Measurements from ENCODE around the gene ATP8B2.
"Not testable (repeated sequence)": the region's sequence is repeated elsewhere in the genome, so short reads cannot be mapped to it uniquely, and the experiment has no call there.

The ATP8B2 gene

DNA sequence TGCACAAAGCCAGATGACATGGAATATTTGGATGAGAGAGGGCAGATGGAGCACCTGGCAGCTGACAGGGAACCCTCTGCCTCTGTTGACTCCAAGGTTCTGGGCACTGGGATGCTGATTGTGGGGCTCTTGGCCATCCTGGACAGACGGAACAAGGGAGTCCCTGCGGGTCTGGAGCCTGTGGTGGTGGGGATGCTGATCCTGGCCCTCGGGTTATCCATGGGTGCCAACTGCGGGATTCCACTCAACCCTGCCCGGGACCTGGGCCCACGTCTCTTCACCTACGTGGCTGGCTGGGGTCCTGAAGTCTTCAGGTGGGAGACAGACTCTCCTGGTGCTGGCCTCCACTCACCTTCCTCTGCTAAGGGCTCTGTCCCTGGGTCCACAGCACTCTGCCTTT is 1.8 kb upstream of the ATP8B2 start:
- no peak for DNase-seq (ENCODE audit: low read depth)

DNA sequence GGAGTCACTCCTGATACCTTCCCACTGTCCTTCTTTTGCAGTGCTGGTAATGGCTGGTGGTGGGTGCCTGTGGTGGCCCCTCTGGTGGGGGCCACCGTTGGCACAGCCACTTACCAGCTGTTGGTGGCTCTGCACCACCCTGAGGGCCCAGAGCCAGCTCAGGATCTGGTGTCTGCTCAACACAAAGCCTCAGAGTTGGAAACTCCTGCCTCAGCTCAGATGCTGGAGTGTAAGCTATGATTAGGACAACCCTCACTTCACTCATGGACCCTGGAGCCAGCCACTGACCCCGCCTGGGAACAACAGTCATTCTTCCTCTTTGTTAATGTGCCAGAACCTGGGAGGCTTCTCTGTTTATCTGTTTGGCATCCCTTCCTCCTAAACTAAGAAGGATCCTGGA is 1.1 kb upstream of the ATP8B2 start:
- no peak for DNase-seq (ENCODE audit: low read depth)

DNA sequence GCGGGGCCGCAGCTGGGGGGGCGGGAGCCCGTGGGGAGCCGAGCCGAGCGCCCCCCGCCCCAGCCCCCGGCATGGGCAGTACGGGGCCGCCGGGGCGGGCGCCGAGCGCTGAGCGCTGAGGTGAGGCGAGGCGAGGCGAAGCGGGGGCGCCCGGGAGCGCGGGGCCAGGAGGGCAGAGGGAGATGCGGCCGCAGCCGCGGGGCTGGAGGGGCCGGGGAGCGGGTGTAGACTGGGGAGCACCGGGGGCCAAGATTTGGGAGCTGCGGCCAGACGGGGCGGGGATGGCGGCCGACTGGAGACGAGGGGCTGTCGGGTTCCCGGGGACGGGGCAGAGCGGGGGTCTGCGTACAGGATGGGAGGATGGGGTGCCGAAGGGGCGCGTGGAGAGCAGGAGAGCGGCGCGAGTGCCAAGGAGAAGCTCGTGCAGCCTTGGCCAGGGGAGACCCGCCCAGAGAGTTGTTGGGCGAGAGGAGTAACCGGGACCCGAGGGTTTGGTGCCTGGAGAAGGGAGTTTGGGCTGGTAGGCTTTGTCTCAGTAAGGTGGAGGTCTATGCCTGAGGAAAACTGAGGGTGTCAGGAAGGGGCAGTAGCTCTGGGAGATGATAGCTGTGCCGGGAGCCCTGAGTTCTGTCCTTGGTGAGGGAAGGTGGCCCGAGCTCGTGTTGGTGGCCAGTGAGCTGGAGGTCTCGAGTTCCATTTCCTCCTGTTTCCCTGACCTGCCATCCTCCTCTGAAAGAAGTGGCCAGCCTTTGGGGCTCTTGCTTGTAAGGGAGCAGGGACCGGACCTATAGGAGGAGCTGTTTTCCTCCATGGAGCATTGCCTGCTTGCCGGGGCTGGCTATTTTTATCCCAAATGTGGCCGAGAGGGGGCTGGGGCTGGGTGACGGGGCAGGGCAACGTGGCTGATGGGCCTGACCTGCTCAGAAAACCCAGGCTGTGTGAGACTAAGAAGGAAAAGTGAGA is 539 bp downstream of the ATP8B2 start:
- peak; percentile 87 for DNase-seq (ENCODE audit: low read depth)

DNA sequence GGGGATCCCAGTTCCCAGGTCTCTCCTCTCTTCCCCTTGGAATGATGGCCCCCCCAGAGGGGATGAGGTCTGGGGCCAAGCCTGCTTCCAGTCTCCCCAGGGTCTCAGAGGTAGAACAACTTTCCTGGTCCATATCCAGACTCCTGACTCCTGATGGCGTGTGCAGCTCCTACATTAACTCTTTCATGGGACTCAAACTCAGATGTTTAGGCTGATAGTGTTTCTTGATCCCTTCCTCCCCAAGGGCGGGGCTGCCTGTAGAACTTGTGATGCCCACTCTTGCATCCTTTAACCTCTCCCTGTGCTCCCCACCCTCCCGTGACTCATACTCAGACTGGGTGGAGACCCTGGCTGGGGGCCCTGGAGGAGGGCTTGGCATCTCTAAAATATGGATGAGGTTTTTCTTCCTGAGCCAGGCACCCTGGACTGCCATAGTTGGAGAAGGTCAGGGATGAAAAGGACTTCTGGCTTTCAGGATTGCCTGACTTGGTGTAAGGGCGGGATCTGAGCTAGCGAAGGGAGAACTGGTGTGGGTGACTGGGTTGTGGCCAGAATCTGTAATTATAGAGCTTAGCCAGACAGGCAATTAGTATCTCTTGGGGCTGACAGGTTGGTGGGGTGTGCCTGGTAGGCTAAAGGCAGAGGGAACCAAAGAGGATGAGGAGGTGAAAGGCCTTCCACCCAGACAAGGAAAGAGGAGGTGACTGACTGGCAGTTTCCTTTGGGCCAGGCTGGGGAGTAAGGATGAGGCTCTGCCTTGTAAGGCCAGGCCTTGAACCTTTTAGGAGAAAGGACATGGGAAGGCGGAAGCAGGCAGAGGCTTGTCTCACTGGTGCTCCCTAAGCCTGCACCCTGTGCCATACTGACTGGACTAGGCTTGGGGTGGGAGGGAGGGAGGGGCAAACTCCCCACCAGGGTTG is 1.5 kb downstream of the ATP8B2 start:
- peak; percentile 81 for DNase-seq (ENCODE audit: low read depth)

DNA sequence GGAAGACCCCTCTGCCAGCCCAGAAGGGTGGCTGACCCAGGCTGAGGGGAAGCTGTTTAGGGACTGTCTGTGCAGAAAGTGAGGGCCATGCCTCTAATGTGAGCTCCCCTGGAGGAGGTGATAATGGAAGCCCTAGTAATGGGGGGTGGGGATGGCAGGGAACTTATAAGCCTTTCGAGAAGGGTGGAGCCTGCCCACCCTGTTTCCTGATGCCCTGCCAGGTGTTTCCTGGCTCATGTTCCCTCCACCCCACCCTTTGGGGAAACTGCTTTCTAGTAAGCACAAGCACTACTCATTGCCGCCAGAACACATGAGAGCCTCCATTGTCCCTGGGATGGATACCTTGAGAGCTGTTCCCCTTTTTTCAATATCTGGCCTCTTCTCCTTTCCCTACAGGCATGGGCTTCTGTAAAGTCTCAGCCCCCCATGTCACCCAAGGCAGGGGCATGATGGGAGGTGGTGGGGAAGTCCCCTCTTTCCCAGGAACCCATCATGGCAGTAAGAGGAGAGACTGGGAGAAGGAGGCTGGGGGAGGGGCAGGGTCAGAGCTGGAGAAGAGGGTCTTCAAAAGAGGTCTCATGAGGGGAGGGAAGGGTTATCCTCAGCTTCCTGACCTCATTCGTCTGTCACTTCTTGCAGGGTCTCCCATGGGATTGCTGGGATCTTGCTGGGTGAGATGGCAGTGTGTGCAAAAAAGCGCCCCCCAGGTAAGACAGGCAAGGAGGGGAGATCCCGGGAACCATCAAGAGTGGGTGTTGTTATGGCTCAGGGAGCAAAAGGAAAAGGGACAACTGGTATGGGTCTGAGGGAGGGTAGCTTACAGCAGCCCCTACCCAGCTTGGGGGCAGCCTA is 2.4 kb downstream of the ATP8B2 start:
- no peak for DNase-seq (ENCODE audit: low read depth)

DNA sequence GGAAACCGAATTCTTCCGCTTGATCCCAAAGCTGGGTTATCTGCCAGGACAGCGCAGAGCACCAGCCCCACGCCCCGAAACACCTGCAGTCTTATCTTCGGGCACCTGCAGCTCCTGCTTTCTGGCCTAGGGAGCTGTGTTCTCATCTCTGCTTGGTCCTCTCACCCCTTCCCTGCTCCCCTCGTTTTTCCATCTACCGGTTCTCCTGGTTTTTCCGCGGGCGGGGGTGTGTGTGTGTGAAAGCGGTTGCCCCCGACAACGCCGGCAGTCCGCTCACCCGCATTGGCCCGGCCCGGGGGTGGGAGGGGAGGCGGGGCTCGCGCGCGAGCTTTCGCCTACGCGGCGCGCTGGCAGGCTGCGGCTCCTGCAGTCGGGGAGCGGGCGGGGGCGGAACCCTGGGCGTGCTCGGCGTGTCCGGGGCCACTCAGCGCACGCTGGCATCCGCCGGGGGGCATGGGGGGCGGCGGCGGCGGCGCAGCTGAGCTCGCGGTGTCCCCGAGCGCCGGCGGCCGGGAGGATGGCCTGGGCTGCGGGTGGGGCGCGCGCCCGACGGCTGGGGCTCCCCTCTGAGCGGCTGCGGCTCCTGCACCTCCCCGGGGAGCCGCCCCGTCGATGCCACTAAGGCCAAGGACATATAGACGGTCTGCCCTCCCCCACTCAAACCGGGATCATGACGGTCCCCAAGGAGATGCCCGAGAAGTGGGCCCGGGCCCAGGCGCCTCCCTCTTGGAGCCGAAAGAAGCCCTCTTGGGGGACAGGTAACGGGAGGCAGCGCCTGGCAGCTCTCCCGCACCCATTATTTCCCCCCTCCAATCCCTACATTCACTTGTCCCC is 3.2 kb downstream of the ATP8B2 start:
- peak; percentile 42 for DNase-seq (ENCODE audit: low read depth)

DNA sequence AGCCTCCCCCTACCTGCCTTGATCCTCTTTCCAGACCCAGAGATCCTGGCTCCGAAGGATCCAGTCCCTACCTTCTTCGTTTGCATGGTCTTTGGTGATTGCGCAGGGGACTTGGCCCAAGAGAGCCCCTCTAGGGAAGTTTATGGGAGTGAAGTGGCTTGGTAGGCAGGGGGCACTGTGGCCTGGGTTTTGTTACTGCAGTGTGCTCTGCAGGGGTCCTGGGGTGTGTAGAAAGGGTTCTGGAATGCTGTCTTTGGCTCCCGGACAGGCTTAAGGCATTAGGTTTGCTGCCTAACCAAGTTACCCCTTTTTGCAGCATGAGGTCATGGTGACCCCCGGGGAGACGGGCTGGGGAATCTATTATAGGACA is 3.8 kb downstream of the ATP8B2 start:
- DNase-seq (ENCODE audit: low read depth), result no peak

DNA sequence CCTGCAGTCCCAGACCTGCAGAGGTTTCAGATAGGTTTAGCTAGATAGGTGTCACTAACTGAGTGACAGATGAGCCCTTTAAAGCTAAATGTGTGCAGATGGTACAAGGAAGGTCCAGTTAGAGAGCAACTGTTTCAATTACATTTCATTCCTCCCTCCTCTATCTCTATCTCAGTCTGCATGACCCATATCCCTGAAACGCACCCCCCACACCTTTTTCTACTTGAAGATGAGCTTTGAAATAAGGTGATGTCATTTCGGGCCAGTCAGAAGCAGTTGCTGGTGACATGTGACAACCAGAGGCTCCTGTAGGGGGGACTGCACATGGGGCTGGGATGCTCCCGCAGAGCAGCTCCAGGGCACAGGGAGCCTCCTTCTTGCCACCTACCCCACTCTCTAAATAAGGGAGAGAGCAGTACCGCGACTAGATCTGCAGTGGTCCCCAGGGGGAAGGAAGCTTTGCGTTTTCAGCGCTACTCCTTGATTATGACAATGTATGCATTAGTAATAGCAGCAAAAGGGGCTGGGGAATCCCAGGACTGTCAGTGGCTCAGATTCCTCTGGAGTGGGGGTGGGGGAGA is 4.3 kb downstream of the ATP8B2 start:
- no peak for DNase-seq (ENCODE audit: low read depth)

DNA sequence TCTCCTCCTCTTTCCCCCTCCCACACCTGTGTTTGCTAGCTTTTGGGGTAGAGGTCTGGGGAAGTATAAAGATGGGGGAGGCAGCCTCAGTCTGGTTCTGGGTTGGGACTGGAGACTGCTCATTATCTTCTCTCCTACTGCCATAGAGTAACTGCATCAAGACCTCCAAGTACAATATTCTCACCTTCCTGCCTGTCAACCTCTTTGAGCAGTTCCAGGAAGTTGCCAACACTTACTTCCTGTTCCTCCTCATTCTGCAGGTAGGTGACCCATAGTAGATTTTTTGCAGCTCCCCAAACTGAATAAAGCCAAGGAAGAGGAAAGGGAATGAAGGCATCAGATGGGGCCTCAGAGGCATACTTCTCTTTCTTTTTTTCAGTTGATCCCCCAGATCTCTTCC is 5.3 kb downstream of the ATP8B2 start:
- no peak for DNase-seq (ENCODE audit: low read depth)

DNA sequence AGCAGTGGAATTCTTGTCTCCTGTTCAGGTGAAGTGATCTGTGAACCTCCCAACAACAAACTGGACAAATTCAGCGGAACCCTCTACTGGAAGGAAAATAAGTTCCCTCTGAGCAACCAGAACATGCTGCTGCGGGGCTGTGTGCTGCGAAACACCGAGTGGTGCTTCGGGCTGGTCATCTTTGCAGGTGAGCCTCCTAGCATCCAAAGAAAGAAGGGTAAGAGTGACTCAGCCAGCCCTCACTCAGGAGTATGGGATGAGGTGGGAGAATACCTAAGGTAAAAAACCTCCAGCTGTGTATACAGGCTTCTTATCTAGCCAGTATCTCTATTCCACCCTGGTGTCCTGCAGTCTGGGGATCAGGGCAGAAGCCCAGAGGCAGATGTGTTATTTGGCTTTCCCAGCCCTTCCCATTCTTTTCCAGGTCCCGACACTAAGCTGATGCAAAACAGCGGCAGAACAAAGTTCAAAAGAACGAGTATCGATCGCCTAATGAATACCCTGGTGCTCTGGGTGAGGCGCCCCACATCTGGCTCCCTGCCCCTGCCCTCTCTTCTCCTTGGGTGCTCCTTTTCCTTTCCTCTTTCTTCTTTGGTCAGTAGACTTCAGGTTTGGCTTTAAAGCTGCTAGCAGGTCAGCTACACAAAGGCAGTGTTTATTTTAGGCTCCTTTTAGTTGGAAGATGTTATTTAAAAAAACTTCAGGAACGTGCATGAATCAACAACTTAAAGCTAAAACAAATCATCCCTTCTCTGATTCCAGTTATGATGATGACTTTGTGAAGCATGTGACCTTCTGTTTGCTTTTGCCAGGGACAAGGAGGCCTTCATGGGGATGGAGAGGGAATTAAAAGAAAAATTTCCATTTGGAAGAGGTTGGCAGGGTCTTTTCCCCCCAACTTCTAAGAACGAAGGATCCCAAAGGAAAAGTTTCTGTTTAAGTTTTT is 9.0 kb downstream of the ATP8B2 start:
- no peak for DNase-seq (ENCODE audit: low read depth)

DNA sequence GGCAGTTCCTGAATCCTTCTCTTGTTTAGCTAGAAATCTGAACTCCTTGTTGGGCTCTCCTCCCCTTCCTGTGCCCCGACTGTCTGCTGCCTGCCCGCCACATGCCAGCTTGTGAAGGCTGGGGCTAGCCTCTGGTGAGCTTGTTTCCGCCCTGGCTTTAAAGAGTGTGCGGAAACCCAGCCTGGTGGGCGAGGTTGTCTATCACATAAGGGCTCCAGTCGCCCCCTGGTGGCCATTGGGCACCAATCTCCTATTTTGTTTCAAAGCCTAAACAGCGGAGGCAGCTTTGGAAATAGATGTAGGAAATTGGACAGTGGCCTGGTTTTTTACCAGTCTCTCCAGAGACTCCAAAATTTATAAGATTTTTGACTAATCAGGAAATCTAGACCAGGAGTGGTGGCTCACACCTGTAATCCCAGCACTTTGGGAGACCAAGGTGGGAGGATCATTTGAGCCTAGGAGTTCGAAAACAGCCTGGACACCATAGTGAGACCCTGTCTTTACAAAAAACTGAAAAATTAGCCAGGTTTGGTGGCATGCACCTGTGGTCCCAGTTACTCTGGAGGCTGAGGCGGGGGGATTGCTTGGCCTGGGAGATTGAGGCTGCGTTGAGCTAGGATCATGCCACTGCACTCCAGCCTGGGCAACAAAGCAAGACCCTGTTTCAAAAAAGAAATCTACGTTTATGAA is 9.8 kb downstream of the ATP8B2 start:
- DNase-seq (ENCODE audit: low read depth), result peak; percentile 63

DNA sequence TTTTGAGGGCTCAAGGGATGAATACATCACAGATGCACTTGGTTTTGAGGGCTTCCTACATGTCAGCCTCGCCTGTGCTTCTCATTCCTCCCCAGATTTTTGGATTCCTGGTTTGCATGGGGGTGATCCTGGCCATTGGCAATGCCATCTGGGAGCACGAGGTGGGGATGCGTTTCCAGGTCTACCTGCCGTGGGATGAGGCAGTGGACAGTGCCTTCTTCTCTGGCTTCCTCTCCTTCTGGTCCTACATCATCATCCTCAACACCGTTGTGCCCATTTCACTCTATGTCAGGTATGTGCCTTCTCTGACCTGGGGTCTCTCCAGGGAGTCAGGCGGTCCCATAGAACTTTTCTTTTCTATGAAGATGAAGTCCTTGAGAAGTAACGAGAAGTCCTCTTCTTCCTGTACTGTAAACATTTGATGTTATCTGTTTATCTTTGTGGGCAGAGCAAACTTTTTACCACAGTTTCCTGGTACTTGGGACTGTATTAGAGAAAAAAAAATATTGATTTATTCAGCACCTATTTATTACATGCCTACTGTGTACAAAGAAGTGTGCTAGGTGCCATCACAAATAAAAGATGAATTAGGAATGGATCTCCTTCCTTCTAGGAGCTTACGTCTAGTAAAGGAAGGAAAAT is 12.0 kb downstream of the ATP8B2 start:
- no peak for DNase-seq (ENCODE audit: low read depth)

DNA sequence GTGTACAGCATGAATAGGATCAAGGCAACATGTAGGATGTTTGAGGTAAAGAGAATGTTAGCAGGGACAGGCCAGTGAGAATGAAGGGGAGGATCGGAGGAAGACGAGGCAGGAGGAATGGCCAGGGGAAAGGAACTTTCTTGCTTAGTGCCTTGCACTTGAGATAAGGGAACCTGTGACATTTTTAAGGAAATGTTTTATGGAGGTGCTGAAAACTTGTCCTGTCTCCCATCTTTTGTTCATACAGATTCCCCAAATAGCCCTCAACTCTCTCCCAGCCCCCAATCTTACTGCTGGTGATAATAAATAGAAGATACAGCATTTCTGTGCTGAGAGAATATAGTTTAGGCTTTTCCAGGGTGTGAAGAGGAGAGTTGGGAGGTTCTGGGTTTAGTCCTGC is 13.6 kb downstream of the ATP8B2 start:
- DNase-seq (ENCODE audit: low read depth), result no peak

DNA sequence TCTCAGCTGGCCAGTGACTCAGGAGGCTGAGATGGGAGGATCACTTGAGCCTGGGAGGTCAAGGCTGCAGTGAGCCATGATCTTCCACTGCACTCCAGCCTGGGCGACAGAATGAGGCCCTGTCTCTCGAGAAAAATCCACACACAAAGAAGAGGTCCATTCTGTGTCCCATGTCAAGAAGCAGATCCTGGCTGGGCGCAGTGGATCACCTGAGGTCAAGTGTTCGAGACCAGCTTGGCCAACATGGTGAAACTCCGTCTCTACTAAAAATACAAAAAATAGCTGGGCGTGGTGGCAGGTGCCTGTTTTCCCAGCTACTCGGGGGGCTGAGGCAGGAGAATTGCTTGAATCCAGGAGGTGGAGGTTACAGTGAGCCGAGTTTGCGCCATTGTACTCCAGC is 16.0 kb downstream of the ATP8B2 start:
- DNase-seq (ENCODE audit: low read depth), result not testable (repeated sequence)

DNA sequence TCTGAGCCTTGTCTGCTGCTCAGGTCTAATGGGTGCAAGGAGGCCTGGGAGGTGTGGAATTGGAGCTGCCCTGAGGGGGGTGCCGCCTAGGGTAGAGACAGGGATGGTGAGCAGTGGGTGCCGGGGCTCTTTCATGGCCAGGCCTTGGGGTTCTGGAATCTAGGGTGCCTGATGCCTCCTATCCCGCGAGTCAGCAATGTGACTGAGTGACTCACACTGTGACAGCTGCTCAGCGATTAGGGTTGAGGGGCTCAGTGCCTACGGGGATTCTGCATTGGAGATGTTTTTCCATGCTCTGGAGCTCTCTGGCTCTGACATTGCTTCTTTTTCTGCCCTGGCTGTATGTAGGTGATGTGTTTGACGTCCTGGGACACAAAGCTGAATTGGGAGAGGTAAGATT is 16.8 kb downstream of the ATP8B2 start:
- no peak for DNase-seq (ENCODE audit: low read depth)

DNA sequence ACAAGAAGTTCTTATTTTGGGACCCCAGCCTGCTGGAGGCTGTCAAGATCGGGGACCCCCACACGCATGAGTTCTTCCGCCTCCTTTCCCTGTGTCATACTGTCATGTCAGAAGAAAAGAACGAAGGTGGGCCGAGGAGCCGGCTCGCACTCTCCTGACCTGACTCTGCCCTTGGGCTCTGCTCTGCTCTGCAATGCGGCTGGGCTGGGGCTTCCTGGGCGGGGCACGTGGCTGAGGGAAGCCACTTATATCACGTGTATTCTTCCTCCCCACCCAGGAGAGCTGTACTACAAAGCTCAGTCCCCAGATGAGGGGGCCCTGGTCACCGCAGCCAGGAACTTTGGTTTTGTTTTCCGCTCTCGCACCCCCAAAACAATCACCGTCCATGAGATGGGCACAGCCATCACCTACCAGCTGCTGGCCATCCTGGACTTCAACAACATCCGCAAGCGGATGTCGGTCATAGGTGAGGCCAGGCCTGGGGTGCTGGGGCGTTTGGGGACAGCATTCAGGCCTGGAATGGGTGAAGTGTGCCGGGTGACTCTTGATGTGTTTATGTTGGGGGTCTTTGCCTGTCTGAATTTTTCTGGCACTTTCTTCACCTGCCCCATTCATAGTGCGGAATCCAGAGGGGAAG is 17.6 kb downstream of the ATP8B2 start:
- DNase-seq (ENCODE audit: low read depth), result no peak

DNA sequence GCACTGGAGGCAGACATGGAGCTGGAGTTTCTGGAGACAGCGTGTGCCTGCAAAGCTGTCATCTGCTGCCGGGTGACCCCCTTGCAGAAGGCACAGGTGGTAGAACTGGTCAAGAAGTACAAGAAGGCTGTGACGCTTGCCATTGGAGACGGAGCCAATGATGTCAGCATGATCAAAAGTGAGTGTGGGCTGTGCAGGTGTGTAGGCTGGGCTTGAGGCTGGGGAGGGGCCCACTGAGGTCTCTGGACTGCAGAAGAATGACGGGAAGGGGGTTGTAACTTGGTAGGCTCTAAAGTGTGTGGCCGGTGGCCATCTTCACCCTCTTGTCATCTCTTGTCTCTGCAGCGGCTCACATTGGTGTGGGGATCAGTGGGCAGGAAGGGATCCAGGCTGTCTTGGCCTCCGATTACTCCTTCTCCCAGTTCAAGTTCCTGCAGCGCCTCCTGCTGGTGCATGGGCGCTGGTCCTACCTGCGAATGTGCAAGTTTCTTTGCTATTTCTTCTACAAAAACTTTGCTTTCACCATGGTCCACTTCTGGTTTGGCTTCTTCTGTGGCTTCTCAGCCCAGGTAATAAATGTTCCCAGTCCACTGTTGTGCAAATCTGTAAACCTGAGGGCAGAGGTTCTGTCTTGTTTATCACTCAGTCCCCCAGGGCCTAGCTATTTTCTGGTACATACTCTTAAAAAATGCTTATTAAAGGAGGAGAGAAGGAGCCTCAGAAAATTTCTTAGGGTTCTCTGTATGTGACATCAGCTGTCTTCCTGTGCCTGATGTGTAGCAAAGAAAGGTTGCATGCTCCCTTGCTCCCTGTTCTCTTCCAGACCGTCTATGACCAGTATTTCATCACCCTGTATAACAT is 19.9 kb downstream of the ATP8B2 start:
- DNase-seq (ENCODE audit: low read depth), result no peak
